ENCODE data around the gene DMWD.

- TF ChIP-seq CTCF (IDR thresholded peaks at IDR 0.05) (no peak), EZH2 (IDR thresholded peaks at IDR 0.05; ENCODE audit: borderline replicate concordance, insufficient read depth, low read depth, low read length, poor library complexity, severe bottlenecking) (no peak)
Measured at GRCh38 chr19:45814166-45814780, 21.6 kb upstream of the DMWD start.
